HUDEP-2 (cell line): Measurements from ENCODE around the gene CCNI.
"Not testable (repeated sequence)": the region's sequence is repeated elsewhere in the genome, so short reads cannot be mapped to it uniquely, and the experiment has no call there.

Experiments used
- DNase-seq, 76 experiments: peaks; one replicate each; lab custom pipeline; 2025; ENCODE audit not compliant: unreplicated experiment in 76 of 76; lab: John Stamatoyannopoulos, UW

Gene CCNI

GRCh38 chr4:77082886-77083608, 7.3 kb upstream of the CCNI start:
- no peak for DNase-seq

DNA sequence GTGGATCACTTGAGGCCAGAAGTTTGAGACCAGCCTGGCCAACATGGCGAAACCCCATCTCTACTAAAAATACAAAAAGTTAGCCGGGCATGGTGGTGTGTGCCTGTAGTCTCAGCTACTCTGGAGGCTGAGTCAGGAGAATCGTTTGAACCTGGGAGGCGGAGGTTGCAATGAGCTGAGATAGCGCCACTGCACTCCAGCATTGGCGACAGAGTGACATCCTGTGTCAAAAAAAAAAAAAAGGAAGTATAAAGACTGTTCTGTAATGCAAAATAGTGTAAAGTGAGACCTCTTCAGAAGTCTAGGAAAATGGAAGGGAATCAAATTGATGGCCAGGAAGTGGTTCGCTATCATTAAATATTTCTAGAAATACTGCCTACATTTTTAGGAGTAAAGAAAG, 5.0 kb upstream of the CCNI start:
- DNase-seq, result not testable (repeated sequence)

- DNase-seq, result no peak
Measured at GRCh38 chr4:77079281-77079680, 3.5 kb upstream of the CCNI start.

- DNase-seq, result no peak
Measured at GRCh38 chr4:77078401-77078800, 2.6 kb upstream of the CCNI start.

DNA sequence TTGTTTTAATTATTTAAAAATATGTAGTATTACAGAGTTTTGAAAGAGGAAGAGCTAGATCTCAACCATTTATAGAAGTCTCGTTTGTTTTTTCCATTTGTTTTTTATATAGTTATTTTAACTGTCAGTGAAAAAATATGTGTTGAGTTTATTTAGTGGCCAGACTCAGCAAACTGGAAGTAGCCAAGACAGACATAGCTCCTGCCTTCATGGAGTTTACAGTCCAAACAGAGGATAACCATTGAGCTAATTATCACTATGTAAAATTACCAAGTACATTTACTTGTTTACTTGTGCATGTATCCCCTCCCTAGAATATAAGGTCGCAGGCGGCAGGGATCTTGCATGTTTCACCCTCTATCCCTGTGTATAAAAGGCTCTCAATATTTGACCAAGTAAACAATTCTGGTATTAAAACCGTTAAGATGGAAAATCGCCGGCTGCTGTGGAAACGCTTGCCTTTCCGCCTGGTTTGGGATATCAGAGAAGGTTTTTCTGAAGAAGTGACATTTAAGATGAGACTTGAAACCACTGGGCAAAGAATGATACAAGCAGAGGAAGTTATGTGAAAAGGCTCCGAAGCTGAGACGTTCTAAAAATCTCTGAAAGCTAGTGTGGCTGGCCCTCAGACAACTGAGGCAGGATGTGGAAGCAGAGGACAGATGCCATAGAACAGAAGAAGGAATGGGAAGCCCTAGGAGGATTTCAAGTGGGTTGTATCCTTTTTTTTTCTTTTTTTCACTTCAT, 1.3 kb upstream of the CCNI start:
- DNase-seq, result no peak

DNA sequence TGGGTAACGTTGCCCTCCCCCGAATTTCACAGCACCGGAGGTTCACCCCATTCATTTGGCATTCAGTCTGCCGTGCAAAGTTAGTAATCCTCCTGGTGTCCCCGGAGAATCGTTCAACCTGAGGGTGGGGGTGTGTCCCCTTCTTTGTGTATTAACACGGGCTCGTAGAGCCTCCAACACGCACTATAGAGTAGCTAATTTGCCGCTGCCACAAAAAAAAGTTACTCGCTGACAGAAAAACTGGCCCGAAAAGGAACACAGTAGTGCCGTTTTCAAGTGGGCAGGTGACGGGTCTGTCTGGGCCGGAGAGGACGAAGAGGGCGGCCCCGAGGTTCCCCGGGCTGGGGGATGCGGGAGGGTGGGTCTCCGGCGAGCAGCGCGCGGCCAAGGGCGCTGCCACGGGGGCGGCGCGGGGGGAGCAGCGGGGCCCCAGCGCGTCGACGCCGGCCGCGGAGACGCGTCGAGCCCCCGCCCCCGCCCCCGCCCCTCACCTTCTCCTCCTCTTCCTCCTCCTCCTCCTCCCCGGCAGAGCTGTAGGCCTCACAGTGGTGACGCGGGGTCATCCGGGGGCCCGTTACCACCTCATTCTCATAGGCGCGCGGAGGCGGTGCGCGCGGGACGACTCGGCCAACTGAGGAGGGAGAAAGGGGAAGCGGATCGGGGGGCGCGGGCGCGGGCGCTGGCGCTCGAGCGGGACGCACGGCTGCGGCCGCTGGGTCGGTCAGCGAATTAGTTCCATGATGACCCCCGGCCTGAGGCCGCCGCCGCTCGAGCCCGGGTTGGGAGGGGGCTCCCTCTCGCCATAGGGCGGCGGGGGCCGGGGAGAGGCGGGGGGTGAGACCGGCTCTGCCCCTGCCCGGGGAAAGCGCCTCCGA, 571 bp downstream of the CCNI start:
- DNase-seq, result peak in 64 of 76 experiments; percentile 0 to 70 (median 42)

- DNase-seq, result no peak
Measured at GRCh38 chr4:77074381-77074831, 1.4 kb downstream of the CCNI start.

GRCh38 chr4:77073981-77074380, 1.8 kb downstream of the CCNI start:
- DNase-seq, result no peak

DNA sequence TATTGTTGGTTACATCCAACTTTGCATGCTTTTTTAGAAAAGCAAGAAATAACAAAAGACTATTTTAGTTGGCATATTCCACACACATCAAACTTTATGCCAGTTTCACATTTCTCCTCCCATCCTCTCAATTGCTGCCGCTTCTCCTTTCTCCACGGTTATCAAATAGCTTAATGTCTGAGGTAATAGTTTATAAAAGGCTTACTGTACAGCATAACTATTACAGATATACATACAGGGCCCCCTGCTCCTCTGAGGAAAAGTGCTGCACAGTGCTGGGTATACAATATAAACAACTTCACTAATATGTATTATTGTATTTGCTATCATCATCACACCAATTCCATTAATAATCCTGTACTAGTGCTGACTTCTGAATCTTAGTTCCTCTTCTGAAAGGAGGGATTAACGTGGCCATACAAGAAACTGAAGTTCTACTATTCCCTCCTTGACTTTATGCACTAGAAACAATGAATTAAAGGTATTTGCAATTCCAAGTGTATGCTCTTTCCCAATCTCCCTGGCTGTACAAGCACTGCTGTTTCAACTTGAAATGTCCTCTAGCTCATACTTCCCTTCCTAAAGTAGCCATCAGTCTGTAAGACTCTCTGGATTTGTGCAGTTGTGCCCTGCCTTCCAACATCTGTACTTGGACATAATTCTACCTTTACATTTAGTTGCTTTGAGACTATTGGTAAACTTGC, 2.5 kb downstream of the CCNI start:
- peak in 1 of 76 experiments; percentile 14 for DNase-seq

GRCh38 chr4:77072195-77072753, 3.5 kb downstream of the CCNI start:
- DNase-seq, result no peak

DNA sequence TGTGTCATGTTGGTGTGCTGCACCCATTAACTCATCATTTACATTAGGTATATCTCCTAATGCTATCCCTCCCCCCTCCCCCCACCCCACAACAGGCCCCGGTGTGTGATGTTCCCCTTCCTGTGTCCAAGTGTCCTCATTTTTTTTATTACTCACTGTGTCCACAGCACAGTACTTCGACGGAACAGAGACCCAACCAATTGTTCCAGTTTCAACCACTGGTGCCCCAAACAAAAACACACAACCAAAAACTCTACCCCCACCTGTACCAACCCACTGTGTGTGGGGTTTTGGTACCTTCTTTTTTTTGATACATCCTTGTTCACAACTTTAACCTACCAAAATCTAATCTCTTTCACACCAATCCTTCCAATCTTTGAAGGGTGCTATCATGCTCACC, 6.3 kb downstream of the CCNI start:
- not testable (repeated sequence) for DNase-seq

DNA sequence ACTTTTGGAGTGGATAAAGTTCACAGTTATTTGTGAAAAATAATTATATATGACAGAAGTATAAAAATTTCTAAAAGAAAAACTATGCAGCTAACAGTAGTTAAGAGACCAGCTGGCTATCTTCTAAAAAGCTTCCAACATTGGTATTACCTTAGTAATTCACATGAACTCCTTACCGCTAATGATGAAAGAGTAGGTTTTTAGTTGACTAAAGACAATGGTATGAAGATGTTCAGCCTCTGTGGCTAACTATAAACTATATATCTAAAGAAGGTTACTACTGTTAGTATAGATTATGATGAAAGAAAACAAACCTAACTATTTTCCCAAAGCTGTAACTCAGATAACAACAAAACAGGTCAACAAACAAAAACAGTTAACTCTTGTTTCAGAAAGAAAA, 10.4 kb downstream of the CCNI start:
- DNase-seq, result no peak

DNA sequence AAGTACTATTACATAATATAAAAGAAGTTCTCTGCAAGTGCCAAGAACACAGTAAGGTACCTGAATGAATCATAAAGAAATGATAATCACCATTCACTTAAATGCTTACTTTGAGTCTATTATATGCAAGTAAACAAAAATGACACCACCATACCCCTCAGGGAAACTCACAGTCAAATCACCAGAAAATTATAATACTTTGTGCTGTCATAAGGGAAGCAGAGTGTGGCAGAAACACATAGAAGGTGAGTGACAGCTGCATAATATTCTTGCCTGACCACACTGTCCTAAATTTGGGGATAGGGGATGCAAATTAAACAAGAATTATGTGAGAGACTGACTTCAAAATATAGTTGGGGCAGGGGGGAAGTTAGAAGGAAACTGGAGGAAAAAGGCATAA, 12.9 kb downstream of the CCNI start:
- DNase-seq, result no peak

- peak in 56 of 76 experiments; percentile 0 to 70 (median 32) for DNase-seq
Measured at GRCh38 chr4:77052352-77052751, 23.4 kb downstream of the CCNI start.

GRCh38 chr4:77050962-77051361, 24.8 kb downstream of the CCNI start:
- DNase-seq, result no peak

DNA sequence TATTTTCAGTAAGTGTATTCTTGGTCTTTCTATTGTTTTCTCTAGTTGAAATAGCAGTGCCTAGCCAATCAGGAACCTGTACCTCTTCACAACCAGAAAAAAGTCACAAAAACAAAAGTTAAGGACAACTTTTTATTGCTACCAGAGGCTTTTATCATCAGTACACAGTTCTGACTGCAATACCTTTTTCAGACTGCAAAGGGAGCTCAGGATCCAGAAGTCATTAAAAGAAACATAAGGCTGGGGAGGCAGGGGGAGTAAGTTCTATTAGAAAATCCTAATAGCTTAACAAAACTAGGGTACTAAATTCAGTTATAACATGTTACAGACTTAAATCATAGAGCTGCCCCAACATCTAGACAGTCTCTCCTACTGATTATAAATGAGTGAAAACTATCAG, 28.8 kb downstream of the CCNI start:
- peak in 5 of 76 experiments; percentile 1 to 14 (median 11) for DNase-seq

DNA sequence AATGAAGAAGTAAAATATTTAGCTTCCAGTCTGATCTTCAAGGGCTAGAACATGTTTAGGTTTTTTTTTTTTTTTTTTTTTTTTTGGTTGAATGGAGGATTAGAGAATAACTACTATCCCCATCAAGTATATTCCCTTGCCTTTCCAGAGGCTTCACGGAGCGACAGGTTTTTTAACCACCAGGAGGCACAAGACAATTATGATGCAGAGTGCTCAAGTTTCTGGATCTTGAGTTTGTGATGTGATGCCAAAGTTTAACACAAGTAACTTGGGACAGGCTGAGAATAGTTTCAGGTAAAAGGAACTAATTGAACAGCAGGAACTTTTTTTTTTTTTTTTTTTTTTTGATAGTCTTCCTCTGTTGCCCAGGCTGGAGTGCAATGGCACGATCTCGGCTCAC, 30.3 kb downstream of the CCNI start:
- no peak for DNase-seq

DNA sequence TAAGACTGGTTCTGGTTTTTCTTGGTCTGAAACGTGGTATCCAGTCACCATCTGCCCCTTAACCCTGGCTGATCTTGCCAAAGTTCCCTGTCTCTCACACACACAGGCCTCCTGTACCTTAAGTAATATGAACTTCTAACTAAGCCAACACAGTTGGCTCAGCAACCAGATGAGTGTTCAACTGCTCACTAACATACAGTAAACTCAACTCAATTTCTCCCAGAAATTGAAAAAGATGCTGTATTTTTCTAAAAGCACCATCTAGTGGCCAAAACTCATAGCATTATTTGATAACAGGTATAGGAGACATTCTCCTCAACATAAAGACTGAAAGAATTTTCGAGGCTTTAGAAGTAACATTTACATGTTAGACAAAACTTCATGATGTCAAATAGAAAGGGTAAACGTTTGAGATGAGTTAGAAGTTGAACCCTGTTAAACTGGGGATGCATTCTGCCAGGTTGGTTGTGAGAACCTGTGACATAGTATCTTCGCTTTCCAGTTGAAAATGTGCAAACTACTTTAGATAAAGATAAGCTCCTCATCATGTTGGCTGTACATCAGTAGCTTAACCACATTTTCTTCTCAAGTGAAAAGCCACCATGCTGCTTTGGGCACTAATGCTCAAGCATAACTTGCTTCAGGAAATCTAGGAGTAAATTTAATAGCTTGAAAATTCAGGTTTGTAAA, 31.2 kb downstream of the CCNI start:
- DNase-seq, result peak in 32 of 76 experiments; percentile 2 to 72 (median 33)

GRCh38 chr4:77043507-77044136, 32.2 kb downstream of the CCNI start:
- DNase-seq, result no peak
